Liver (tissue), 9 donors: ENCODE measurements around the gene MYOM3. TPM values are rescaled to one million over a fixed set of nuclear protein-coding genes. Genes with fewer than 3 reads are reported as not detected.

Source experiments
- DNase-seq: peaks from one replicate; pipeline ENCODE4 v3.0.0-alpha.2; 2017; ENCODE audit warnings: low spot score
- H3K27ac ChIP-seq, 2 donors: one replicate each; pipeline ENCODE4 v1.7.0; 2013; ENCODE audit warnings: inconsistent platforms in 2 of 2, low read length in 2 of 2, control low read depth in 1 of 2, low read depth in 1 of 2, mild to moderate bottlenecking in 1 of 2
- H3K27me3 ChIP-seq, 4 donors: one replicate each; pipeline versions ENCODE4 v1.6.1 to v1.7.0; 2013; ENCODE audit warnings: low read length in 3 of 4, inconsistent platforms in 1 of 4, mild to moderate bottlenecking in 1 of 4, moderate library complexity in 1 of 4; ENCODE audit not compliant: control insufficient read depth in 4 of 4, insufficient read depth in 4 of 4
- H3K36me3 ChIP-seq, 4 donors: one replicate each; pipeline versions ENCODE4 v1.6.1 to v1.7.0; 2013; ENCODE audit warnings: low read length in 3 of 4, mild to moderate bottlenecking in 3 of 4, low read depth in 1 of 4, moderate library complexity in 1 of 4; ENCODE audit not compliant: control insufficient read depth in 4 of 4, insufficient read depth in 3 of 4
- H3K4me1 ChIP-seq, 4 donors: one replicate each; pipeline versions ENCODE4 v1.6.1 to v1.7.0; 2013; ENCODE audit warnings: low read length in 3 of 4, mild to moderate bottlenecking in 3 of 4, moderate library complexity in 1 of 4; ENCODE audit not compliant: control insufficient read depth in 4 of 4, insufficient read depth in 4 of 4
- H3K4me3 ChIP-seq, 3 donors: one replicate each; pipeline versions ENCODE4 v1.6.1 to v1.7.0; 2013; ENCODE audit warnings: low read length in 3 of 3, control low read depth in 1 of 3, low read depth in 1 of 3, mild to moderate bottlenecking in 1 of 3
- H3K9ac ChIP-seq, 2 donors: one replicate each; pipeline ENCODE4 v1.7.0; 2013; ENCODE audit warnings: low read length in 2 of 2, mild to moderate bottlenecking in 2 of 2, moderate library complexity in 2 of 2, control low read depth in 1 of 2, low read depth in 1 of 2
- H3K9me3 ChIP-seq, 4 donors: one replicate each; pipeline versions ENCODE4 v1.6.1 to v1.7.0; 2013; ENCODE audit warnings: low read length in 3 of 4; ENCODE audit not compliant: control insufficient read depth in 4 of 4
- ATF3 ChIP-seq: IDR thresholded peaks from 2 replicates; pipeline ENCODE4 v1.6.1; 2016; ENCODE audit warnings: antibody characterized with exemption
- CTCF ChIP-seq: fragments of 150-350 bp; IDR thresholded peaks from 2 replicates; pipeline ENCODE4 v1.5.1; 2017; ENCODE audit warnings: improper control_type of control experiment, low read depth, low read length; ENCODE audit not compliant: missing input control
- EGR1 ChIP-seq, 2 donors: IDR thresholded peaks; 2 replicates each; pipeline ENCODE4 v1.6.1; 2016 to 2018; ENCODE audit warnings: antibody characterized with exemption in 2 of 2, low read depth in 2 of 2
- FOXA1 ChIP-seq: IDR thresholded peaks from 2 replicates; pipeline ENCODE4 v1.6.1; 2016; ENCODE audit warnings: antibody characterized with exemption
- FOXA2 ChIP-seq: IDR thresholded peaks from 2 replicates; pipeline ENCODE4 v1.6.1; 2016; ENCODE audit warnings: antibody characterized with exemption
- GABPA ChIP-seq, 2 donors: IDR thresholded peaks in 1 of 2; conservative IDR thresholded peaks in 1 of 2; 2 replicates each; pipeline ENCODE4 v1.6.1; 2016; ENCODE audit warnings: antibody characterized with exemption in 2 of 2, mild to moderate bottlenecking in 1 of 2, moderate library complexity in 1 of 2
- HNF4G ChIP-seq: IDR thresholded peaks from 2 replicates; pipeline ENCODE4 v1.6.1; 2016; ENCODE audit warnings: antibody characterized with exemption
- JUND ChIP-seq, 2 donors: IDR thresholded peaks; 2 replicates each; pipeline ENCODE4 v1.6.1; 2016; ENCODE audit warnings: antibody characterized with exemption in 2 of 2
- MAX ChIP-seq: IDR thresholded peaks from 2 replicates; pipeline ENCODE4 v1.6.1; 2016; ENCODE audit warnings: antibody characterized with exemption
- NR2F2 ChIP-seq: IDR thresholded peaks from 2 replicates; pipeline ENCODE4 v1.6.1; 2016; ENCODE audit warnings: antibody characterized with exemption
- SP1 ChIP-seq: IDR thresholded peaks from 2 replicates; pipeline ENCODE4 v1.6.1; 2018; ENCODE audit warnings: antibody characterized with exemption, mild to moderate bottlenecking
- TAF1 ChIP-seq: conservative IDR thresholded peaks from 2 replicates; pipeline ENCODE4 v1.6.1; 2016; ENCODE audit warnings: antibody characterized with exemption, mild to moderate bottlenecking
- YY1 ChIP-seq: IDR thresholded peaks from 2 replicates; pipeline ENCODE4 v1.6.1; 2016; ENCODE audit warnings: antibody characterized with exemption, mild to moderate bottlenecking
- WGBS: extraction: QIAGEN DNeasy Blood & Tissue Kit; methylation state at CpG from one replicate; pipeline ENCODE4 v1.1.7; 2013; 5-methylcytosine and 5-hydroxymethylcytosine counted together
- polyA plus RNA-seq, 2 donors: library from polyadenylated mRNA; stranded (reverse) in 1 of 2; unstranded in 1 of 2; fragments of 200-250 nt in 1 of 2; fragments of >200 nt in 1 of 2; fragmentation: Nextera tagmentation in 1 of 2; extraction: Ambion mirVana in 1 of 2; gene quantifications; one replicate each; pipeline versions ENCODE4 v1.2.1 to v1.2.3, GENCODE V29; 2013 to 2015
- total RNA-seq, 2 donors: library from RNA; depleted of rRNA; stranded (reverse); fragments of >200 nt; gene quantifications; one replicate each; pipeline ENCODE4 v1.2.3, GENCODE V29; 2014
- TF ChIP-seq, protein P1 (sequence below): IDR thresholded peaks from 2 replicates; pipeline ENCODE4 v1.6.1; 2016; ENCODE audit warnings: antibody characterized with exemption, mild to moderate bottlenecking
- TF ChIP-seq, protein P2 (sequence below): IDR thresholded peaks from 2 replicates; pipeline ENCODE4 v1.6.1; 2016; ENCODE audit warnings: antibody characterized with exemption
- donor health status: healthy.
- donor health status: healthy.
- donor health status: healthy.
- donor health status: healthy.
- donor health status: healthy.

Gene MYOM3
- total and polyA plus RNA-seq, 4 donors: 0.01 to 0.17 (median 0.05) TPM; not detected in 1

- no peaks in the 10 kb centered on the region for H3K4me1 ChIP-seq
- H3K36me3 ChIP-seq: no peaks in the 10 kb centered on the region
- H3K4me3 ChIP-seq: no peak overlapping the region
- H3K9me3 ChIP-seq: no peaks in the 10 kb centered on the region
- H3K27me3 ChIP-seq: no peaks in the 10 kb centered on the region
- no peak overlapping the region for H3K9ac ChIP-seq
- no peak overlapping the region for H3K27ac ChIP-seq
- 89% methylated on average over 5 of the region's 5 CpGs for WGBS
- TF ChIP-seq CTCF (no peak), EGR1 (IDR thresholded peaks at IDR 0.05; ENCODE audit: low read depth in 2 of 2) (no peak), ATF3 (no peak), HNF4G (no peak), YY1 (no peak), FOXA1 (no peak), JUND (IDR thresholded peaks at IDR 0.05) (no peak), FOXA2 (no peak), MAX (no peak)
- TF ChIP-seq, protein P1, sequence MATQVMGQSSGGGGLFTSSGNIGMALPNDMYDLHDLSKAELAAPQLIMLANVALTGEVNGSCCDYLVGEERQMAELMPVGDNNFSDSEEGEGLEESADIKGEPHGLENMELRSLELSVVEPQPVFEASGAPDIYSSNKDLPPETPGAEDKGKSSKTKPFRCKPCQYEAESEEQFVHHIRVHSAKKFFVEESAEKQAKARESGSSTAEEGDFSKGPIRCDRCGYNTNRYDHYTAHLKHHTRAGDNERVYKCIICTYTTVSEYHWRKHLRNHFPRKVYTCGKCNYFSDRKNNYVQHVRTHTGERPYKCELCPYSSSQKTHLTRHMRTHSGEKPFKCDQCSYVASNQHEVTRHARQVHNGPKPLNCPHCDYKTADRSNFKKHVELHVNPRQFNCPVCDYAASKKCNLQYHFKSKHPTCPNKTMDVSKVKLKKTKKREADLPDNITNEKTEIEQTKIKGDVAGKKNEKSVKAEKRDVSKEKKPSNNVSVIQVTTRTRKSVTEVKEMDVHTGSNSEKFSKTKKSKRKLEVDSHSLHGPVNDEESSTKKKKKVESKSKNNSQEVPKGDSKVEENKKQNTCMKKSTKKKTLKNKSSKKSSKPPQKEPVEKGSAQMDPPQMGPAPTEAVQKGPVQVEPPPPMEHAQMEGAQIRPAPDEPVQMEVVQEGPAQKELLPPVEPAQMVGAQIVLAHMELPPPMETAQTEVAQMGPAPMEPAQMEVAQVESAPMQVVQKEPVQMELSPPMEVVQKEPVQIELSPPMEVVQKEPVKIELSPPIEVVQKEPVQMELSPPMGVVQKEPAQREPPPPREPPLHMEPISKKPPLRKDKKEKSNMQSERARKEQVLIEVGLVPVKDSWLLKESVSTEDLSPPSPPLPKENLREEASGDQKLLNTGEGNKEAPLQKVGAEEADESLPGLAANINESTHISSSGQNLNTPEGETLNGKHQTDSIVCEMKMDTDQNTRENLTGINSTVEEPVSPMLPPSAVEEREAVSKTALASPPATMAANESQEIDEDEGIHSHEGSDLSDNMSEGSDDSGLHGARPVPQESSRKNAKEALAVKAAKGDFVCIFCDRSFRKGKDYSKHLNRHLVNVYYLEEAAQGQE: no peak
- TF ChIP-seq, protein P2, sequence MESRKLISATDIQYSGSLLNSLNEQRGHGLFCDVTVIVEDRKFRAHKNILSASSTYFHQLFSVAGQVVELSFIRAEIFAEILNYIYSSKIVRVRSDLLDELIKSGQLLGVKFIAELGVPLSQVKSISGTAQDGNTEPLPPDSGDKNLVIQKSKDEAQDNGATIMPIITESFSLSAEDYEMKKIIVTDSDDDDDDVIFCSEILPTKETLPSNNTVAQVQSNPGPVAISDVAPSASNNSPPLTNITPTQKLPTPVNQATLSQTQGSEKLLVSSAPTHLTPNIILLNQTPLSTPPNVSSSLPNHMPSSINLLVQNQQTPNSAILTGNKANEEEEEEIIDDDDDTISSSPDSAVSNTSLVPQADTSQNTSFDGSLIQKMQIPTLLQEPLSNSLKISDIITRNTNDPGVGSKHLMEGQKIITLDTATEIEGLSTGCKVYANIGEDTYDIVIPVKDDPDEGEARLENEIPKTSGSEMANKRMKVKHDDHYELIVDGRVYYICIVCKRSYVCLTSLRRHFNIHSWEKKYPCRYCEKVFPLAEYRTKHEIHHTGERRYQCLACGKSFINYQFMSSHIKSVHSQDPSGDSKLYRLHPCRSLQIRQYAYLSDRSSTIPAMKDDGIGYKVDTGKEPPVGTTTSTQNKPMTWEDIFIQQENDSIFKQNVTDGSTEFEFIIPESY: no peak
- DNase-seq: no peak
These were observed 17.4 kb downstream of the MYOM3 start for GRCh38 chr1:24094554-24094953.

DNA sequence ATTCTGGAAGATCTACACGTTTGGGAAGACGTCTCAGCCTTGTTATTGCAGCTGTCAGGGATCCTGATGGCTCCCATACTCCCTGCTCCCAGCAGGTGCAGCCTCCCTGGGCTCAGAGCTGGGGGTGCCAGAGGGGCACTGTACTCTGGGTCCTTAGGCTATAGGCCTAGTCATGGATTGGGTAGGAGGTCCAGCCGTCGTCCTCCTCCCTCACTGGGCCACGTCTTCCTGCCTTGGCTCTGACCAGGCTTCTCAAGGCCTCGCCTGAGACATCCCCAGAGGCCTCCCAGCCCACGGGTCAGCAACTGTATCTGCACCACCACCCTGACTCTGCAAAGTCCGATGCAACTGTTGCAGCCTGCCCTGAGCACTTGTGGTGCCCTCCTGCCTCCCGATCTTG is 18.2 kb downstream of the MYOM3 start:
- H3K36me3 ChIP-seq: no peaks in the 10 kb centered on the region
- no peaks in the 10 kb centered on the region for H3K9me3 ChIP-seq
- no peak overlapping the region for H3K9ac ChIP-seq
- DNase-seq: no peak
- no peak overlapping the region for H3K27ac ChIP-seq
- no peaks in the 10 kb centered on the region for H3K4me1 ChIP-seq
- 87% methylated on average over 9 of the region's 9 CpGs for WGBS
- no peaks in the 10 kb centered on the region for H3K27me3 ChIP-seq
- H3K4me3 ChIP-seq: no peak overlapping the region
- TF ChIP-seq YY1 (no peak), ATF3 (no peak), NR2F2 (no peak), GABPA (IDR thresholded peaks at IDR 0.05 in 1 of 2, conservative IDR thresholded peaks at IDR 0.05 in 1 of 2) (no peak), SP1 (no peak), TAF1 (no peak)
